ENCODE measurements around the gene MTRF1L. TPM values are rescaled to one million over a fixed set of nuclear protein-coding genes. Genes with fewer than 3 reads are reported as not detected.

Gene MTRF1L
- total RNA-seq, 4 donors from 2014 or later, result 17.8 to 24.9 (median 22.5) TPM

GRCh38 chr6:152952866-152953509, 49.5 kb downstream of the MTRF1L start:
- TF ChIP-seq CTCF (IDR thresholded peaks at IDR 0.05 in 4 of 5, conservative IDR thresholded peaks at IDR 0.05 in 1 of 5), result peak in 2 of 5 experiments; percentile 8 to 31
- TF ChIP-seq POLR2A (IDR thresholded peaks at IDR 0.05), result no peak
- no peaks in the 10 kb centered on the region for H3K27me3 ChIP-seq
- H3K9me3 ChIP-seq, result no peaks in the 10 kb centered on the region
- in situ Hi-C loops (cut with MboI; ENCODE audit: low sequenced_read_pairs in 4 of 4), result loop anchor here in 2 of 4 donors (5.0 to 10.0 kb wide), 2 partner anchors 86 to 98 kb away; no protein-coding TSS in a partner anchor
- H3K4me1 ChIP-seq, result peaks cover 0 to 2% of the 10 kb centered on the region in 2 donors
- ATAC-seq (no peak), DNase-seq (no peak)
- no peak overlapping the region for H3K27ac ChIP-seq
- H3K4me3 ChIP-seq, result no peak overlapping the region
- intact Hi-C loops (cut with DNase I; ENCODE audit: low total_unique reads), result no loop called here
- H3K36me3 ChIP-seq, result no peaks in the 10 kb centered on the region

GRCh38 chr6:152952045-152952444, 50.5 kb downstream of the MTRF1L start:
- H3K27me3 ChIP-seq, result no peaks in the 10 kb centered on the region

GRCh38 chr6:152950240-152950639, 52.3 kb downstream of the MTRF1L start:
- Histone ChIP-seq H3K4me3 (no peak overlapping the region), H3K36me3 (no peaks in the 10 kb centered on the region), H3K27me3 (no peaks in the 10 kb centered on the region), H3K4me1 (peaks cover 4 to 9% of the 10 kb centered on the region in 2 donors), H3K9me3 (no peaks in the 10 kb centered on the region), H3K27ac (no peak overlapping the region)
- no peak for DNase-seq
- ATAC-seq, result no peak
- TF ChIP-seq CTCF (IDR thresholded peaks at IDR 0.05 in 4 of 5, conservative IDR thresholded peaks at IDR 0.05 in 1 of 5) (no peak), POLR2A (IDR thresholded peaks at IDR 0.05) (no peak)
- intact Hi-C loops (cut with DNase I; ENCODE audit: low total_unique reads) (no loop called here), in situ Hi-C loops (cut with MboI; ENCODE audit: low sequenced_read_pairs in 4 of 4) (loop anchor here in 2 of 4 donors (5.0 to 10.0 kb wide), 2 partner anchors 83 to 95 kb away; no protein-coding TSS in a partner anchor)

More at GRCh38 chr6:152952045-152952444, 50.5 kb downstream of the MTRF1L start:
- no peak overlapping the region for H3K27ac ChIP-seq
- H3K4me3 ChIP-seq, result no peak overlapping the region
- in situ Hi-C loops (cut with MboI; ENCODE audit: low sequenced_read_pairs in 4 of 4), result loop anchor here in 2 of 4 donors (5.0 to 10.0 kb wide), 2 partner anchors 85 to 97 kb away; no protein-coding TSS in a partner anchor
- H3K36me3 ChIP-seq, result no peaks in the 10 kb centered on the region
- TF ChIP-seq POLR2A (IDR thresholded peaks at IDR 0.05) (no peak), CTCF (IDR thresholded peaks at IDR 0.05 in 4 of 5, conservative IDR thresholded peaks at IDR 0.05 in 1 of 5) (no peak)
- intact Hi-C loops (cut with DNase I; ENCODE audit: low total_unique reads), result no loop called here
- H3K4me1 ChIP-seq, result peaks cover 2 to 4% of the 10 kb centered on the region in 2 donors
- no peaks in the 10 kb centered on the region for H3K9me3 ChIP-seq
- ATAC-seq (no peak), DNase-seq (no peak)

- Histone ChIP-seq H3K9me3 (no peaks in the 10 kb centered on the region), H3K4me3 (peak overlapping the region in 1 of 4 donors; percentile 21), H3K27me3 (no peaks in the 10 kb centered on the region), H3K36me3 (no peaks in the 10 kb centered on the region), H3K27ac (no peak overlapping the region), H3K4me1 (peaks cover 4 to 9% of the 10 kb centered on the region in 2 donors)
- TF ChIP-seq POLR2A (IDR thresholded peaks at IDR 0.05) (no peak), CTCF (IDR thresholded peaks at IDR 0.05 in 4 of 5, conservative IDR thresholded peaks at IDR 0.05 in 1 of 5) (peak; percentile 52 to 72 (median 69))
- no peak for DNase-seq
- peak; percentile 78 to 89 for ATAC-seq
- in situ Hi-C loops (cut with MboI; ENCODE audit: low sequenced_read_pairs in 4 of 4) (no loop called here), intact Hi-C loops (cut with DNase I; ENCODE audit: low total_unique reads) (loop anchor here (1.0 to 2.0 kb wide), 2 partner anchors 84 to 395 kb away; no protein-coding TSS in a partner anchor)
Measured at GRCh38 chr6:152948150-152948768, 54.2 kb downstream of the MTRF1L start.
